SK-N-SH treated with all-trans-retinoic acid at 6 μM for 48 hours (cell line): ENCODE measurements around the gene ROPN1L.

Experiments
- ATAC-seq: fragments of 200-7000 bp; cut with Tn5 transposase; 3 replicates; pipeline ENCODE4 v1.9.1; 2020; ENCODE audit warnings: mild to moderate bottlenecking, moderate library complexity
- ARNTL ChIP-seq: fragments of 450-650 bp; formaldehyde crosslinking; IDR thresholded peaks from 2 replicates; pipeline ENCODE4 v1.5.0; 2020; ENCODE audit warnings: low read depth, mild to moderate bottlenecking, moderate library complexity, borderline replicate concordance
- BACH2 ChIP-seq: fragments of 250-450 bp; sonication (Bioruptor Pico); IDR thresholded peaks from 2 replicates; pipeline ENCODE4 v1.9.0; 2021; ENCODE audit warnings: mild to moderate bottlenecking, borderline replicate concordance
- CREB5 ChIP-seq: fragments of 250-450 bp; sonication (Bioruptor Pico); IDR thresholded peaks from 2 replicates; pipeline ENCODE4 v1.5.1; 2020; ENCODE audit warnings: low read depth, mild to moderate bottlenecking, moderate library complexity
- CSRNP3 ChIP-seq: fragments of 250-450 bp; sonication (Bioruptor Pico); IDR thresholded peaks from 2 replicates; pipeline ENCODE4 v1.5.1; 2021; ENCODE audit warnings: mild to moderate bottlenecking, moderate library complexity
- ESRRG ChIP-seq: fragments of 250-450 bp; sonication (Bioruptor Pico); IDR thresholded peaks from 2 replicates; pipeline ENCODE4 v1.6.1; 2021; ENCODE audit warnings: mild to moderate bottlenecking
- GLIS3 ChIP-seq: fragments of 250-450 bp; sonication (Bioruptor Pico); IDR thresholded peaks from 2 replicates; pipeline ENCODE4 v1.5.0; 2020; ENCODE audit warnings: mild to moderate bottlenecking, moderate library complexity
- ISL1 ChIP-seq: fragments of 250-450 bp; sonication (Bioruptor Pico); IDR thresholded peaks from 2 replicates; pipeline ENCODE4 v2.1.2; 2022; ENCODE audit warnings: mild to moderate bottlenecking, moderate library complexity
- OSR1 ChIP-seq: fragments of 250-450 bp; sonication (Bioruptor Pico); IDR thresholded peaks from 2 replicates; pipeline ENCODE4 v1.8.0; 2022; ENCODE audit warnings: moderate library complexity, mild to moderate bottlenecking, inconsistent platforms
- RARB ChIP-seq: fragments of 250-450 bp; sonication (Bioruptor Pico); IDR thresholded peaks from 2 replicates; pipeline ENCODE4 v1.8.0; 2021; ENCODE audit warnings: mild to moderate bottlenecking, moderate library complexity
- TOX ChIP-seq: fragments of 250-450 bp; sonication (Bioruptor Pico); IDR thresholded peaks from 2 replicates; pipeline ENCODE4 v1.8.0; 2021; ENCODE audit warnings: mild to moderate bottlenecking, moderate library complexity, borderline replicate concordance
- TSHZ2 ChIP-seq: fragments of 250-450 bp; sonication (Bioruptor Pico); IDR thresholded peaks from 2 replicates; pipeline ENCODE4 v1.5.0; 2020; ENCODE audit warnings: mild to moderate bottlenecking, moderate library complexity
- ZC3H10 ChIP-seq: fragments of 250-450 bp; sonication (Bioruptor Pico); IDR thresholded peaks from 2 replicates; pipeline ENCODE4 v1.5.1; 2021; ENCODE audit warnings: mild to moderate bottlenecking, moderate library complexity
- ZFP3 ChIP-seq: fragments of 250-450 bp; sonication (Bioruptor Pico); IDR thresholded peaks from 2 replicates; pipeline ENCODE4 v1.5.0; 2020; ENCODE audit warnings: mild to moderate bottlenecking, moderate library complexity
- ZFP30 ChIP-seq: fragments of 450-650 bp; formaldehyde crosslinking; IDR thresholded peaks from 2 replicates; pipeline ENCODE4 v1.5.0; 2022; ENCODE audit warnings: mild to moderate bottlenecking, moderate library complexity
- ZNF565 ChIP-seq: fragments of 450-650 bp; formaldehyde crosslinking; conservative IDR thresholded peaks from 2 replicates; pipeline ENCODE4 v1.5.0; 2020; ENCODE audit warnings: low read depth, mild to moderate bottlenecking, moderate library complexity
- ZNF70 ChIP-seq: fragments of 450-650 bp; formaldehyde crosslinking; IDR thresholded peaks from 2 replicates; pipeline ENCODE4 v1.5.0; 2020; ENCODE audit warnings: mild to moderate bottlenecking, moderate library complexity
- ZNF8 ChIP-seq: fragments of 450-650 bp; formaldehyde crosslinking; IDR thresholded peaks from 2 replicates; pipeline ENCODE4 v1.5.0; 2020; ENCODE audit warnings: mild to moderate bottlenecking, moderate library complexity

Gene ROPN1L

GRCh38 chr5:10480237-10480985 is 38.7 kb downstream of the ROPN1L start:
- TF ChIP-seq ARNTL (CRISPR knock-in tag) (no peak), BACH2 (CRISPR knock-in tag) (no peak), CSRNP3 (CRISPR knock-in tag) (no peak), GLIS3 (CRISPR knock-in tag) (no peak), CREB5 (CRISPR knock-in tag) (no peak), ZNF8 (CRISPR knock-in tag) (no peak), ISL1 (CRISPR knock-in tag) (no peak), TSHZ2 (CRISPR knock-in tag) (no peak), RARB (no peak), ZFP30 (CRISPR knock-in tag) (no peak), ZNF565 (CRISPR knock-in tag) (no peak), ZFP3 (CRISPR knock-in tag) (no peak)
- no peak for ATAC-seq

GRCh38 chr5:10481241-10481935 is 39.7 kb downstream of the ROPN1L start:
- TF ChIP-seq GLIS3 (CRISPR knock-in tag): no peak
- TF ChIP-seq, all 23 proteins: peak for 0
- no peak for ATAC-seq

GRCh38 chr5:10482791-10483530 is 41.3 kb downstream of the ROPN1L start:
- no peak for ATAC-seq
- TF ChIP-seq TSHZ2 (CRISPR knock-in tag) (no peak), OSR1 (CRISPR knock-in tag) (no peak), ZC3H10 (no peak), RARB (no peak), TOX (CRISPR knock-in tag) (no peak), CSRNP3 (CRISPR knock-in tag) (no peak), ZFP3 (CRISPR knock-in tag) (no peak), ZNF565 (CRISPR knock-in tag) (no peak), ISL1 (CRISPR knock-in tag) (no peak), ESRRG (CRISPR knock-in tag) (no peak), ZNF70 (CRISPR knock-in tag) (no peak), BACH2 (CRISPR knock-in tag) (no peak)
